Ectodermal cell (in vitro differentiated cells): Measurements from ENCODE around the gene HHAT.

Experiments
- H3K27ac ChIP-seq: 2 replicates; pipeline ENCODE4 v1.7.0; 2013; ENCODE audit warnings: mild to moderate bottlenecking, low read depth, low read length; ENCODE audit not compliant: insufficient read depth, poor library complexity, severe bottlenecking
- H3K27me3 ChIP-seq: 2 replicates; pipeline ENCODE4 v1.7.0; 2013; ENCODE audit warnings: mild to moderate bottlenecking, low read length; ENCODE audit not compliant: insufficient read depth, control insufficient read depth, poor library complexity, severe bottlenecking
- H3K36me3 ChIP-seq: one replicate; pipeline ENCODE4 v1.7.0; 2013; ENCODE audit warnings: low read length; ENCODE audit not compliant: control insufficient read depth, insufficient read depth
- H3K4me1 ChIP-seq: one replicate; pipeline ENCODE4 v1.7.0; 2013; ENCODE audit warnings: low read length; ENCODE audit not compliant: control insufficient read depth, insufficient read depth
- H3K4me3 ChIP-seq: 2 replicates; pipeline ENCODE4 v1.7.0; 2013; ENCODE audit warnings: low read depth, low read length, control low read depth; ENCODE audit not compliant: insufficient read depth
- H3K9me3 ChIP-seq: 2 replicates; pipeline ENCODE4 v1.7.0; 2013; ENCODE audit warnings: mild to moderate bottlenecking, low read length, moderate library complexity; ENCODE audit not compliant: control insufficient read depth
- WGBS, 2 experiments: methylation state at CpG; one replicate each; pipeline ENCODE4 v1.1.7; 2013; ENCODE audit warnings: missing lambda C conversion rate in 2 of 2; 5-methylcytosine and 5-hydroxymethylcytosine counted together

HHAT gene

GRCh38 chr1:210369425-210369824 lies 40.7 kb downstream of the HHAT start:
- H3K36me3 ChIP-seq, result no peaks in the 10 kb centered on the region
- no peak overlapping the region for H3K4me3 ChIP-seq
- H3K27ac ChIP-seq, result no peak overlapping the region
- H3K4me1 ChIP-seq, result no peaks in the 10 kb centered on the region
- H3K27me3 ChIP-seq, result no peaks in the 10 kb centered on the region
- 51 to 53% methylated on average over 4 of the region's 4 CpGs for WGBS, 2 experiments
- no peaks in the 10 kb centered on the region for H3K9me3 ChIP-seq

- Histone ChIP-seq H3K4me3 (no peak overlapping the region), H3K27me3 (no peaks in the 10 kb centered on the region), H3K9me3 (no peaks in the 10 kb centered on the region), H3K36me3 (no peaks in the 10 kb centered on the region), H3K4me1 (no peaks in the 10 kb centered on the region), H3K27ac (no peak overlapping the region)
- WGBS, 2 experiments, result 58 to 63% methylated on average over 2 of the region's 2 CpGs
Measured at GRCh38 chr1:210371916-210372315, 43.2 kb downstream of the HHAT start.

- H3K27me3 ChIP-seq, result no peaks in the 10 kb centered on the region
- H3K27ac ChIP-seq, result no peak overlapping the region
- no peaks in the 10 kb centered on the region for H3K4me1 ChIP-seq
- H3K4me3 ChIP-seq, result no peak overlapping the region
- 73 to 76% methylated on average over 2 of the region's 2 CpGs for WGBS, 2 experiments
- no peaks in the 10 kb centered on the region for H3K9me3 ChIP-seq
- H3K36me3 ChIP-seq, result no peaks in the 10 kb centered on the region
Measured at GRCh38 chr1:210372491-210372890, 43.8 kb downstream of the HHAT start.

- no peaks in the 10 kb centered on the region for H3K4me1 ChIP-seq
- no peaks in the 10 kb centered on the region for H3K9me3 ChIP-seq
- H3K36me3 ChIP-seq, result no peaks in the 10 kb centered on the region
- no peaks in the 10 kb centered on the region for H3K27me3 ChIP-seq
- 64 to 71% methylated on average over 6 of the region's 6 CpGs for WGBS, 2 experiments
- no peak overlapping the region for H3K4me3 ChIP-seq
- no peak overlapping the region for H3K27ac ChIP-seq
Measured at GRCh38 chr1:210372931-210373627, 44.4 kb downstream of the HHAT start.

- Histone ChIP-seq H3K27me3 (no peaks in the 10 kb centered on the region), H3K27ac (peak overlapping the region; percentile 88), H3K9me3 (no peaks in the 10 kb centered on the region), H3K4me3 (no peak overlapping the region), H3K4me1 (no peaks in the 10 kb centered on the region), H3K36me3 (no peaks in the 10 kb centered on the region)
- WGBS, 2 experiments, result 59 to 74% methylated on average over 1 of the region's 1 CpG
Measured at GRCh38 chr1:210373628-210373877, 44.9 kb downstream of the HHAT start.

- Histone ChIP-seq H3K4me3 (no peak overlapping the region), H3K9me3 (no peaks in the 10 kb centered on the region), H3K4me1 (no peaks in the 10 kb centered on the region), H3K27ac (peak overlapping the region; percentile 88), H3K36me3 (no peaks in the 10 kb centered on the region), H3K27me3 (no peaks in the 10 kb centered on the region)
- 1 to 7% methylated on average over 9 of the region's 9 CpGs for WGBS, 2 experiments
Measured at GRCh38 chr1:210373878-210374599, 45.3 kb downstream of the HHAT start.

- no peaks in the 10 kb centered on the region for H3K27me3 ChIP-seq
Measured at GRCh38 chr1:210374600-210374953, 45.9 kb downstream of the HHAT start.

GRCh38 chr1:210376836-210377372 lies 48.2 kb downstream of the HHAT start:
- Histone ChIP-seq H3K4me3 (no peak overlapping the region), H3K36me3 (no peaks in the 10 kb centered on the region), H3K9me3 (no peaks in the 10 kb centered on the region), H3K27ac (no peak overlapping the region), H3K4me1 (no peaks in the 10 kb centered on the region), H3K27me3 (no peaks in the 10 kb centered on the region)
- 88 to 89% methylated on average over 1 of the region's 1 CpG for WGBS, 2 experiments

More at GRCh38 chr1:210374600-210374953, 45.9 kb downstream of the HHAT start:
- no peak overlapping the region for H3K27ac ChIP-seq
- 47 to 67% methylated on average over 1 to 3 of the region's 4 CpGs for WGBS, 2 experiments
- no peaks in the 10 kb centered on the region for H3K36me3 ChIP-seq
- no peaks in the 10 kb centered on the region for H3K4me1 ChIP-seq
- H3K9me3 ChIP-seq, result no peaks in the 10 kb centered on the region
- H3K4me3 ChIP-seq, result no peak overlapping the region

GRCh38 chr1:210377731-210378333 lies 49.1 kb downstream of the HHAT start:
- no peaks in the 10 kb centered on the region for H3K36me3 ChIP-seq
- H3K27me3 ChIP-seq, result no peaks in the 10 kb centered on the region
- no peak overlapping the region for H3K27ac ChIP-seq
- H3K9me3 ChIP-seq, result no peaks in the 10 kb centered on the region
- no peaks in the 10 kb centered on the region for H3K4me1 ChIP-seq
- H3K4me3 ChIP-seq, result no peak overlapping the region
- 88 to 91% methylated on average over 3 of the region's 3 CpGs for WGBS, 2 experiments

GRCh38 chr1:210378736-210379135 lies 50.0 kb downstream of the HHAT start:
- 100% methylated on average over 1 of the region's 1 CpG for WGBS, 2 experiments
- no peaks in the 10 kb centered on the region for H3K36me3 ChIP-seq
- H3K27ac ChIP-seq, result no peak overlapping the region
- H3K4me3 ChIP-seq, result no peak overlapping the region
- H3K27me3 ChIP-seq, result no peaks in the 10 kb centered on the region
- no peaks in the 10 kb centered on the region for H3K9me3 ChIP-seq
- H3K4me1 ChIP-seq, result no peaks in the 10 kb centered on the region
